Fibroblast of lung (primary cell): ENCODE results near the gene RGS16. TPM values are rescaled to one million over a fixed set of nuclear protein-coding genes. Genes with fewer than 3 reads are reported as not detected.

Source experiments
- DNase-seq, 2 donors: peaks; one replicate each; pipeline versions ENCODE4 v3.0.0 to v3.0.0-alpha.2; 2010; ENCODE audit warnings: low read depth in 2 of 2
- H2AFZ ChIP-seq: 2 replicates; pipeline ENCODE4 v1.5.1; 2012; ENCODE audit warnings: low read length, control low read depth, inconsistent platforms
- H3K27ac ChIP-seq: 2 replicates; pipeline ENCODE4 v1.5.1; 2011; ENCODE audit warnings: low read length, control low read depth; ENCODE audit not compliant: insufficient read depth
- H3K27me3 ChIP-seq: 2 replicates; pipeline ENCODE4 v1.5.1; 2011; ENCODE audit warnings: mild to moderate bottlenecking, low read length; ENCODE audit not compliant: control insufficient read depth, insufficient read depth
- H3K36me3 ChIP-seq: 2 replicates; pipeline ENCODE4 v1.5.1; 2011; ENCODE audit warnings: low read length; ENCODE audit not compliant: control insufficient read depth, insufficient read depth
- H3K4me1 ChIP-seq: 2 replicates; pipeline ENCODE4 v1.5.1; 2011; ENCODE audit warnings: low read length; ENCODE audit not compliant: control insufficient read depth, insufficient read depth; ENCODE audit errors: extremely low read depth
- H3K4me2 ChIP-seq: 2 replicates; pipeline ENCODE4 v1.5.1; 2011; ENCODE audit warnings: low read length, control low read depth; ENCODE audit not compliant: insufficient read depth; ENCODE audit errors: extremely low read depth
- H3K4me3 ChIP-seq, 4 experiments: fragments of 200-600 bp in 1 of 4; sonication (generic) in 1 of 4; replicated peaks in 1 of 4; 2 replicates each; pipeline ENCODE4 v1.5.1; 2011 to 2016; ENCODE audit warnings: low read length in 4 of 4, low read depth in 3 of 4, mild to moderate bottlenecking in 3 of 4, control low read depth in 2 of 4, inconsistent platforms in 1 of 4, mixed read lengths in 1 of 4; ENCODE audit not compliant: insufficient read depth in 1 of 4; ENCODE audit errors: control extremely low read depth in 1 of 4
- H3K79me2 ChIP-seq: 2 replicates; pipeline ENCODE4 v1.5.1; 2012; ENCODE audit warnings: mild to moderate bottlenecking, low read length, inconsistent platforms; ENCODE audit not compliant: control insufficient read depth, insufficient read depth
- H3K9ac ChIP-seq: 2 replicates; pipeline ENCODE4 v1.5.1; 2011; ENCODE audit warnings: mild to moderate bottlenecking, low read length, control low read depth; ENCODE audit not compliant: insufficient read depth
- H3K9me3 ChIP-seq: 2 replicates; pipeline ENCODE4 v1.5.1; 2012; ENCODE audit warnings: low read depth, low read length; ENCODE audit not compliant: control insufficient read depth, insufficient read depth
- H4K20me1 ChIP-seq: 2 replicates; pipeline ENCODE4 v1.5.1; 2011; ENCODE audit warnings: low read length; ENCODE audit not compliant: control insufficient read depth, insufficient read depth; ENCODE audit errors: extremely low read depth
- EZH2 ChIP-seq: IDR thresholded peaks from 2 replicates; pipeline ENCODE4 v1.5.1; 2012; ENCODE audit warnings: low read length, control low read depth, mild to moderate bottlenecking; ENCODE audit errors: missing control alignments
- polyA plus RNA-seq, 2 donors: library from polyadenylated mRNA; depleted of rRNA in 1 of 2; stranded (reverse) in 1 of 2; unstranded in 1 of 2; fragments of >200 nt; gene quantifications; 2 replicates each; pipeline ENCODE4 v1.2.1, GENCODE V29; 2011 to 2012; ENCODE audit warnings: missing spikeins in 1 of 2
- total RNA-seq: library from RNA; depleted of rRNA; stranded (reverse); fragments of >200 nt; gene quantifications from 2 replicates; pipeline ENCODE4 v1.2.1, GENCODE V29; 2014
- TF ChIP-seq, protein P1 (sequence below), 2 donors: IDR thresholded peaks in 1 of 2; conservative IDR thresholded peaks in 1 of 2; 1 replicate in 1 of 2; 2 replicates in 1 of 2; pipeline ENCODE4 v1.5.1; 2011 to 2012; ENCODE audit warnings: low read length in 2 of 2, control low read depth in 1 of 2, inconsistent platforms in 1 of 2, low read depth in 1 of 2, mild to moderate bottlenecking in 1 of 2

Gene RGS16
- total and polyA plus RNA-seq, 2 donors (not counting 1 experiment from before 2014, with no cell fraction given): 0.17 to 0.33 TPM

DNA sequence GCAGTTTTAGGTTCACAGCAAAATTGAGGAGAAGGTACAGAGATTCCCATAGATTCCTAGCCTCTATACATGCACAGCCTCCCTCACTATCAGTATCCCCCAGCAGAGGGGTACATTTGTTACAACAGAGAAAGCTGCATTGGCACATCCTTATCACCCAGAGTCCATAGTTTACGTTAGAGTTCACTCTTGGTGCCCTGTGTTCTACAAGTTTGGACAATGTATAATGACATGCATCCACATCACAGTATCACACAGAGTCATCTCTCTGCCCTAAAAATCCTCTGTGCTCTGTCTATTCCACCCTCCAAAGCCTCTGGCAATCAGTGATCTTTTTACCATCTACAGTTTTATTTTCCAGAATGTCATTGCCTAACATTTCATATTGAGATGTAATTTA is 22.3 kb upstream of the RGS16 start:
- no peaks in the 10 kb centered on the region for H3K4me1 ChIP-seq

DNA sequence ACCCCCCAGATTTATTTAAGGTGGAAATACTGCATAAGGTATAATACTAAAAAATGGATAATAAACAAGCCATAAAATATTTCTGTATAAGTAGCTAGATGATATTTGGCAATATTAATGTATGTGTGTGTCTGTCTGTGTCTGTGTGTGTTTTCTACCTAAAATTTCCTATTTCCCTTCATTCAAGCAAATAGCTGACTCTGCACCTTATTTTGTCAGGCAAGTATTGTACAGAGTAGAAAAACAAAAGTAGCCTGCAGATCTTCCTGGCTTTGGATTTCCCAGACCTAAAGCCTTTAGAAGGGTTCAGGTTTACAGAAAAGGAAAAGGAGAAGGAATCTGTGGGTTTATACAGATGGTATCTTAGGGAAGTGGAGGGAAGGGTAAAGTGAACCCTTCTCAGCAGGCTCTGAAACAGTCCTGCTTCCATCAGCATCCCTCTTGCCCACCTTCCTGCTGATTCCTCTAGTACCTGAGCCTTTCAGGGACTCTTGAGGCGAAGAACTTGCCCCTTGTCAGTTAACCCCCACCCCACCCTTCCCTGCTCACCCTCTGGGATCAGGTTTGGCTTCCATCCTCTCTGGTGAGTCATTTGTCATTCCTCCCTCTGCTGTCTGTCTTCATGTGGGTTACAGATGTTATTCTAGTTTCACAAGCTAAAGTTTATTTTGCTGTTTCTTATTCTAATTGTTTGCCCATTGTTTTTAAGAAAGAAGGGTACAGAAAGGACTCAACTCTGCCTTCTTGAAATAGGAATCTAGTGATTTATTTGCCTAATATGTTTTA is 21.7 kb upstream of the RGS16 start:
- H4K20me1 ChIP-seq: no peaks in the 10 kb centered on the region

More for the DNA sequence above, 22.3 kb upstream of the RGS16 start:
- Histone ChIP-seq H3K79me2 (no peaks in the 10 kb centered on the region), H3K9ac (no peak overlapping the region), H2AFZ (no peak overlapping the region), H3K4me3 (no peak overlapping the region), H3K4me2 (no peak overlapping the region), H3K27ac (no peak overlapping the region), H3K36me3 (no peaks in the 10 kb centered on the region), H3K27me3 (peaks cover 1% of the 10 kb centered on the region), H4K20me1 (no peaks in the 10 kb centered on the region), H3K9me3 (no peaks in the 10 kb centered on the region)
- TF ChIP-seq, protein P1, sequence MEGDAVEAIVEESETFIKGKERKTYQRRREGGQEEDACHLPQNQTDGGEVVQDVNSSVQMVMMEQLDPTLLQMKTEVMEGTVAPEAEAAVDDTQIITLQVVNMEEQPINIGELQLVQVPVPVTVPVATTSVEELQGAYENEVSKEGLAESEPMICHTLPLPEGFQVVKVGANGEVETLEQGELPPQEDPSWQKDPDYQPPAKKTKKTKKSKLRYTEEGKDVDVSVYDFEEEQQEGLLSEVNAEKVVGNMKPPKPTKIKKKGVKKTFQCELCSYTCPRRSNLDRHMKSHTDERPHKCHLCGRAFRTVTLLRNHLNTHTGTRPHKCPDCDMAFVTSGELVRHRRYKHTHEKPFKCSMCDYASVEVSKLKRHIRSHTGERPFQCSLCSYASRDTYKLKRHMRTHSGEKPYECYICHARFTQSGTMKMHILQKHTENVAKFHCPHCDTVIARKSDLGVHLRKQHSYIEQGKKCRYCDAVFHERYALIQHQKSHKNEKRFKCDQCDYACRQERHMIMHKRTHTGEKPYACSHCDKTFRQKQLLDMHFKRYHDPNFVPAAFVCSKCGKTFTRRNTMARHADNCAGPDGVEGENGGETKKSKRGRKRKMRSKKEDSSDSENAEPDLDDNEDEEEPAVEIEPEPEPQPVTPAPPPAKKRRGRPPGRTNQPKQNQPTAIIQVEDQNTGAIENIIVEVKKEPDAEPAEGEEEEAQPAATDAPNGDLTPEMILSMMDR (conservative IDR thresholded peaks at IDR 0.05 in 1 of 2, IDR thresholded peaks at IDR 0.05 in 1 of 2; ENCODE audit: low read depth in 1 of 2, low read length in 2 of 2): no peak
- no peak for TF ChIP-seq EZH2
- no peak for DNase-seq

DNA sequence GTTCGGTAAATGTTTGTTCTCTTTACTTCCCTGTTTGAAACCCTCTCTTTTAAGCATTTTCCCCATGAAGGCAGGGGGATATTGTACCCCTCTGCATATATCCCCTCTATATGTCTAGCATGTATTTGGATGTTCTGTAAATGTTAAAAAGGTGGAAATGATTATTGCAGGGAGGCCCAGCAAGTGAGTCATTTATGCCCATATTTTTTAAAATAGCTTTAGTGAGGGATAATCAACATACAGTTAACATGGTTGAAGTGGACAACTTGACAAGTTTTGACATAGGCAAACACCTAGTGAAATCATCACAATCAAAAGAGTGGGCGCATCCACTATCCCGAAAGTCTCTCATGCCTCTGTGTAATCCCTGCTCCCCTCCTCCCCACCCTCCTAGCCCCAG is 20.8 kb upstream of the RGS16 start:
- Histone ChIP-seq H2AFZ (no peak overlapping the region), H3K36me3 (no peaks in the 10 kb centered on the region), H3K4me3 (no peak overlapping the region), H3K4me1 (no peaks in the 10 kb centered on the region), H3K9ac (no peak overlapping the region), H3K9me3 (no peaks in the 10 kb centered on the region), H4K20me1 (no peaks in the 10 kb centered on the region), H3K79me2 (no peaks in the 10 kb centered on the region), H3K27ac (no peak overlapping the region), H3K4me2 (no peak overlapping the region), H3K27me3 (peaks cover 3% of the 10 kb centered on the region)
- TF ChIP-seq, protein P1 (conservative IDR thresholded peaks at IDR 0.05 in 1 of 2, IDR thresholded peaks at IDR 0.05 in 1 of 2; ENCODE audit: low read depth in 1 of 2, low read length in 2 of 2): no peak
- TF ChIP-seq EZH2: no peak
- no peak for DNase-seq

More for the DNA sequence above, 21.7 kb upstream of the RGS16 start:
- H3K27me3 ChIP-seq: peaks cover 3% of the 10 kb centered on the region
- no peak for DNase-seq
- no peak for TF ChIP-seq EZH2
- TF ChIP-seq, protein P1 (conservative IDR thresholded peaks at IDR 0.05 in 1 of 2, IDR thresholded peaks at IDR 0.05 in 1 of 2; ENCODE audit: low read depth in 1 of 2, low read length in 2 of 2): no peak
- H3K79me2 ChIP-seq: no peaks in the 10 kb centered on the region
- H3K9me3 ChIP-seq: no peaks in the 10 kb centered on the region
- H3K4me1 ChIP-seq: no peaks in the 10 kb centered on the region
- no peak overlapping the region for H3K4me2 ChIP-seq
- no peaks in the 10 kb centered on the region for H3K36me3 ChIP-seq
- H3K9ac ChIP-seq: no peak overlapping the region
- no peak overlapping the region for H2AFZ ChIP-seq
- no peak overlapping the region for H3K4me3 ChIP-seq
- no peak overlapping the region for H3K27ac ChIP-seq
